ENCODE results near the gene PPP1CC. TPM values are rescaled to one million over a fixed set of nuclear protein-coding genes. Genes with fewer than 3 reads are reported as not detected.

Gene PPP1CC
- total RNA-seq, 2 donors from 2014 or later: 92.9 to 103 TPM

DNA sequence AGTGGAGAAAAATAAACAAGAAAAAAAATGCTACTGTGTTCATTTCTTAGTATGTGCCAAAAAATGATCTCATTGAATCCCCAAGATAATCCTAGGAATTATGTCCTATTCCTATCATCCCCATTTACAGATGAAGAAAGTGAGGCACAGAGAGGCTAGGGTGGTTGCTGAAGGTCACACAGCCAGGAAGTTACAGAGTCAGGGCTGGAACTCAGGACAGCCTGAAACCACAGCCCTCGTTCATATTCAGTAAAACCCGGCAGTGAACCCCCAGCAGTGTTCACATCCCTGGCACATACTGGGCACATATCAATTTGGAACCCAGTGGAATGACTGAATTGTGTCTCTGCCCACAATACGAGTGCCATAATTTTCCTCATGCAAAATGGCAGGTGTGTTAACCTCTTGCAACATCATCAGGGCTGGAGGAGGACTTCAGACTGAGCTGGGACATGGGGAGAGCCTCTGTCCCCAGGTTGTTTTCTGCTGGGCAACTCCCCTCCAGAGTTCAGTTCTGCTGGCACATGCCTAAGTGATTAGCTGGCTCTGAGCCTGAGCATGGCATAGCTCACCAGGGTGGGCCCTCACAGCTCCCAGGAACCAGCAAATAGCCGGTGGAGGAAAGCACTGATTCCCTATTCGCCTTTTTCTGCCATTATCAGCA lies 2.0 kb upstream of the PPP1CC start:
- no peaks in the 10 kb centered on the region for H3K36me3 ChIP-seq
- peaks cover 3% of the 10 kb centered on the region for H3K4me1 ChIP-seq (replicated peaks)
- intact Hi-C loops (cut with DNase I): no loop called here
- H3K27me3 ChIP-seq (replicated peaks; ENCODE audit: insufficient read depth): no peaks in the 10 kb centered on the region
- 62% methylated on average over 5 of the region's 5 CpGs for WGBS
- H3K9me3 ChIP-seq: no peaks in the 10 kb centered on the region
- H3K4me3 ChIP-seq: no peak overlapping the region
- no peak overlapping the region for H3K27ac ChIP-seq
- no peak for DNase-seq (ENCODE audit: low spot score)
- TF ChIP-seq POLR2A (IDR thresholded peaks at IDR 0.05) (no peak), POLR2AphosphoS5 (IDR thresholded peaks at IDR 0.05) (no peak)

DNA sequence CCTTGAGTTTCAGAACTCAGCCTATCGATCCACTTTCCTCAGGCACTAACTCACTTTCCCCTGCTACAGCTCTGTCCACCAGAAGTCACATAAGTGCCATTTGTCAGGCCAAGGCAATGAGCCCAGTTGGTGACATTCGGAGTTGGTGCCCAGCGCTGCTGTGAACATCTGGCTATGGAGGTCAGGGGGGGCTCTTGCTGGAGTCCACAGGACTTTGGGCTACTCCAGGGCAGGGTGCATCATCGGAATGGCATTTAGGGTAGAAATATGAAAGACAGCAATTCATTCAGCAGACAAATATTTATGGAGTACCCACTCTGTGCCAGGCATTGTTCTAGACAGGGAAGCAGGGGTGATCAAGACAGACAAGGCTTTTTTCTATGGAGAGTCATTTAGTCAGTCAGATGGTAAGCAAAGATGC lies 1.5 kb upstream of the PPP1CC start:
- intact Hi-C loops (cut with DNase I): no loop called here
- Histone ChIP-seq H3K9me3 (no peaks in the 10 kb centered on the region), H3K27me3 (replicated peaks; ENCODE audit: insufficient read depth) (no peaks in the 10 kb centered on the region), H3K4me3 (no peak overlapping the region), H3K4me1 (replicated peaks) (peaks cover 3% of the 10 kb centered on the region), H3K36me3 (no peaks in the 10 kb centered on the region), H3K27ac (no peak overlapping the region)
- DNase-seq (ENCODE audit: low spot score): no peak
- TF ChIP-seq POLR2AphosphoS5 (IDR thresholded peaks at IDR 0.05): no peak
- TF ChIP-seq, protein P1, sequence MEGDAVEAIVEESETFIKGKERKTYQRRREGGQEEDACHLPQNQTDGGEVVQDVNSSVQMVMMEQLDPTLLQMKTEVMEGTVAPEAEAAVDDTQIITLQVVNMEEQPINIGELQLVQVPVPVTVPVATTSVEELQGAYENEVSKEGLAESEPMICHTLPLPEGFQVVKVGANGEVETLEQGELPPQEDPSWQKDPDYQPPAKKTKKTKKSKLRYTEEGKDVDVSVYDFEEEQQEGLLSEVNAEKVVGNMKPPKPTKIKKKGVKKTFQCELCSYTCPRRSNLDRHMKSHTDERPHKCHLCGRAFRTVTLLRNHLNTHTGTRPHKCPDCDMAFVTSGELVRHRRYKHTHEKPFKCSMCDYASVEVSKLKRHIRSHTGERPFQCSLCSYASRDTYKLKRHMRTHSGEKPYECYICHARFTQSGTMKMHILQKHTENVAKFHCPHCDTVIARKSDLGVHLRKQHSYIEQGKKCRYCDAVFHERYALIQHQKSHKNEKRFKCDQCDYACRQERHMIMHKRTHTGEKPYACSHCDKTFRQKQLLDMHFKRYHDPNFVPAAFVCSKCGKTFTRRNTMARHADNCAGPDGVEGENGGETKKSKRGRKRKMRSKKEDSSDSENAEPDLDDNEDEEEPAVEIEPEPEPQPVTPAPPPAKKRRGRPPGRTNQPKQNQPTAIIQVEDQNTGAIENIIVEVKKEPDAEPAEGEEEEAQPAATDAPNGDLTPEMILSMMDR (IDR thresholded peaks at IDR 0.05): no peak
- no peak for TF ChIP-seq POLR2A (IDR thresholded peaks at IDR 0.05)
- WGBS: 62% methylated on average over 4 of the region's 4 CpGs

DNA sequence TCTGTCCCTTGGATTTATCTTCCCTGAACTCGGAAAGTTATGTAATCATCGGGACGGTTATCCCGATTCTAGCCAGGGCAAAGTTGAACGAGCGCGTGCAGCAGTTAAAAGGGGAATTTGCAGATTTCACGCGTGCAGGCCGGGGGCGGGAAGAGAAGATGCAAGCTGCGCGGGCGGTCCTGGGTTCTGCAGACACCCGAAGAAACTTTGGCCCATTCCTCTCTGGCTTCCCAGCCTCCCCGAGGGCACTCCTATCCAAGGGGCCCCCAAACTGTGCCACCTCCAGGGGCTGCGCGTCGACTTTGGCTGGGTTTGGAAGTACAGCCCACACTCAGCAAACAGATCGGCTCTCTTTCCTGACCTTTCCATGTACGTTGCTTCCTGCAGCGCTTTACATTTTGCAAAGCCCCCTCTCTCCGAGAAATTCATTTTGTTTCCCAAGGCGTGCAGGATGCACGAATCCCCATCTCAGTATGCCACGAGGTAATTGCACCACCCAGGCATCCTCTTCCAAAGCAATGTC lies 941 bp upstream of the PPP1CC start:
- intact Hi-C loops (cut with DNase I): no loop called here
- Histone ChIP-seq H3K27me3 (replicated peaks; ENCODE audit: insufficient read depth) (no peaks in the 10 kb centered on the region), H3K9me3 (no peaks in the 10 kb centered on the region), H3K4me1 (replicated peaks) (peaks cover 5% of the 10 kb centered on the region), H3K27ac (no peak overlapping the region), H3K4me3 (peak overlapping the region; percentile 98 to 99), H3K36me3 (no peaks in the 10 kb centered on the region)
- DNase-seq (ENCODE audit: low spot score): no peak
- TF ChIP-seq, protein P1 (IDR thresholded peaks at IDR 0.05): no peak
- no peak for TF ChIP-seq POLR2A (IDR thresholded peaks at IDR 0.05)
- no peak for TF ChIP-seq POLR2AphosphoS5 (IDR thresholded peaks at IDR 0.05)
- 14% methylated on average over 26 of the region's 26 CpGs for WGBS

DNA sequence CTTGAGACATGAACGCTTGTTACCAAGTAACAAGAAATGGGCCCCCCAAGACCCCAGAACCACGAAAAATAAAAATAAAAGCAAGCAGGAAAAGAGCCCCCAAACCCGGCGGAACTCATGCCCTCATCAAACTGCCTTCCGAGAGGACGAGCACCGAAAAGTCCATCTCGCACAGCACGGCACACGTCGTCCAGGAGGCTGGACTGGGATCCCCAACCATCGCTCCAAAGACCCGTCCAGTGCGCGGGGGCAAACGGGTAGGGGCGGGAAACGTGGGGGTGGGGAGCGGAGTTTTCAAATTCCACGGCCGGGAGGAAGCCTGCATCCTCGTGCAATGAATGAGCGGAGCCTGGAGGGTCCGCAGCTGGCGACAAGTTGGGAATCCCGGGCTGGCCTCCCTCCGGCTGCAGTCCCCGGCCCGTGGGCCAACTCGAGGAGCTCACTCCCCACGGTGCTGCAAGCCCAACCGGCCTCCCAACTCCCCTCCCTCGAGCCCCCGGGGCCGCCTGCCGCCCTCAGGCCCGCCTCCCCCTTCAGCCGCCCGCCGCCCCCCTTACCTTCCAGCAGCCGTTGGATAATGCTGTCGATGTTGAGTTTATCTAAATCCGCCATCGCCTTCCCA lies 484 bp downstream of the PPP1CC start:
- Histone ChIP-seq H3K36me3 (no peaks in the 10 kb centered on the region), H3K9me3 (no peaks in the 10 kb centered on the region), H3K27ac (peak overlapping the region; percentile 84 to 95), H3K4me1 (replicated peaks) (peaks cover 8% of the 10 kb centered on the region), H3K4me3 (peak overlapping the region; percentile 98 to 99), H3K27me3 (replicated peaks; ENCODE audit: insufficient read depth) (no peaks in the 10 kb centered on the region)
- WGBS: under 1% methylated on average over 41 of the region's 44 CpGs
- TF ChIP-seq POLR2AphosphoS5 (IDR thresholded peaks at IDR 0.05): no peak
- no peak for DNase-seq (ENCODE audit: low spot score)
- intact Hi-C loops (cut with DNase I): no loop called here

DNA sequence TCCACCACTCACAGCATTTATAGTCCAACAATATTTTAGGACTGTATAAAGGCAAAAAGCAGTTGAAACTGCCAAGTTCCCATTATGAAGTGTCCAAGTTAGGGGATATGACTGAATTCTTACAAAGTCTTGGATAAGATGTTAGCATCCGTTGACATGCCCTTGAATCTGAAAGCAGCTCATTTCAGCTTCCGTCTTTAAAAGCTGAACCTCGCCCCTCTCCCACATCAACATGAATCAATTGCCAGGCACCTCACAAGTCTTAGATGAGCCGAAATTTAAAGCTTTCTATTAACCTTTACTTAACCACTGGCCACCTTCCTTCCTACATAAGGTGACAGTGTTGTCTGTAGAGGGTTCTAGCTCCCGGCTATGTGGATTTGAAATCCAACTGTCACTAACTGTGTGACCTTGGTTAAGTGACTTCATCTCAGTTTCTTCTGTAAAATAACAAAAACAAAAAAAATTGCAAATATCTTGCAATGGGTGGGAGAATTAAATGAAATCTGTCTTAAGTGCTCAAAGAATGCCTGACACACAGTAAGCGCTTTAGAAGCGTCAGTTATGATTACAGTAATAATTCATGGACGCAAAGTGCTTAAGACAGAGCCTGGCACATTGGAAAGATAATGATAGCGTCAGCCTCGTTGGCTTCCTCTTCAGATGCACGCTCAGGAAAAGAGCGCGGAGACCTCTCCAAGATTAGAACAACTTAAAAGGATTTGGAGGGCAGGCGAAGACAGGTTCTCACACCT lies 1.2 kb downstream of the PPP1CC start:
- peaks cover 8% of the 10 kb centered on the region for H3K4me1 ChIP-seq (replicated peaks)
- TF ChIP-seq POLR2AphosphoS5 (IDR thresholded peaks at IDR 0.05) (no peak), POLR2A (IDR thresholded peaks at IDR 0.05) (no peak)
- TF ChIP-seq, protein P1 (IDR thresholded peaks at IDR 0.05): no peak
- H3K4me3 ChIP-seq: peak overlapping the region; percentile 98 to 99
- WGBS: under 1% methylated on average over 14 of the region's 14 CpGs
- no peak for DNase-seq (ENCODE audit: low spot score)
- H3K9me3 ChIP-seq: no peaks in the 10 kb centered on the region
- H3K27ac ChIP-seq: peak overlapping the region; percentile 84 to 95
- H3K27me3 ChIP-seq (replicated peaks; ENCODE audit: insufficient read depth): no peaks in the 10 kb centered on the region
- no peaks in the 10 kb centered on the region for H3K36me3 ChIP-seq
- intact Hi-C loops (cut with DNase I): no loop called here
